T-helper 1 cell treated with Interleukin-12 subunit alpha and Interleukin-12 subunit beta and Interleukin-4 antibody, amounts not matched to agents 30 μg/mL and 1 μg/mL, for 36 hours (primary cell): ENCODE results near the gene ACSL6.
A peak's percentile ranks its signal among the peaks of the same experiment; 100 is the strongest.

Experiments used
- H3K27ac Mint-ChIP-seq: one replicate; pipeline ENCODE4 v1.8.0; 2021; ENCODE audit warnings: mild to moderate bottlenecking, mixed read lengths
- H3K27me3 Mint-ChIP-seq: one replicate; pipeline ENCODE4 v1.8.0; 2021; ENCODE audit warnings: low read depth, mixed read lengths
- H3K36me3 Mint-ChIP-seq: one replicate; pipeline ENCODE4 v1.8.0; 2021; ENCODE audit warnings: low read depth, mixed read lengths
- H3K4me1 Mint-ChIP-seq: one replicate; pipeline ENCODE4 v1.8.0; 2021; ENCODE audit warnings: low read depth, mixed read lengths
- H3K4me3 Mint-ChIP-seq: one replicate; pipeline ENCODE4 v1.8.0; 2021; ENCODE audit warnings: mild to moderate bottlenecking, moderate library complexity, mixed read lengths
- H3K9me3 Mint-ChIP-seq: one replicate; pipeline ENCODE4 v1.8.0; 2021; ENCODE audit warnings: mixed read lengths

Gene ACSL6

DNA sequence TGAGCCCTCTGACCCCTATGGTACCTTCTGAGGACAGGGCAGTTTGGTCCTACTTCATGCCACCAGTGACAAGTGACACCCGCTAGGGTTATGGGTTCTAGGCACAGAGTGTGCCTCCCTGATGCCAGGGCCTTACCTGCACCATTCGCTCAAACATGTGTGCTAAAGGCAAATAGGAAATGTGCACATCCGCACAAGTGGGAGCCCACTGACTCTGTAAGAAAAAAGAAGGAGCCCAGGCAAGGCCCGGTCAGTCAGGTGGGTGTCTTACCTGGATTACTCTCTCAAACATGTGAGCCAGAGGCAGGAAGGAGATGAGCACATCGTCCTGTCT, 36.9 kb downstream of the ACSL6 start:
- Mint-ChIP-seq H3K36me3 (peaks cover 13% of the 10 kb centered on the region), H3K27ac (peak overlapping the region; percentile 97), H3K9me3 (no peaks in the 10 kb centered on the region), H3K4me1 (peaks cover 29% of the 10 kb centered on the region), H3K27me3 (peaks cover 12% of the 10 kb centered on the region), H3K4me3 (peak overlapping the region; percentile 89)

DNA sequence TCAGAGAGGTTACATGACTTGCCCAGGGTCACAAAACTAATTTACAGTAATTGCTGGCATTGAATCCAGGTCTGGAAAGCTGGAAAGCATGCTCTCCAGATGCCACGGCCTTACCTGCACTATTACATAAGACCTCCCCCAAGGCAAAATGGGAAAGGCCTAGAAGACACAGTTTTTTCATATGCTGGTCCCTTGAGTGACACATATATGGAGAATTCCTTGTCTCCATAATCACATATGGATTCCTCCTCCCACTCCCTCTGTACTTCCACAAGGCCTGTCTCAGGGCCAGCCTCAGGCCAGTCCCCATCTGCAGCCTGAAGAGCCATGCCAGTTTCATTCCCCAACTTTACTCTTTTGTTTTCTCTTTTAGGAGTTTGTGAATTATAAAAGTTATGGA, 37.4 kb downstream of the ACSL6 start:
- Mint-ChIP-seq H3K4me1 (peaks cover 29% of the 10 kb centered on the region), H3K36me3 (peaks cover 13% of the 10 kb centered on the region), H3K4me3 (peak overlapping the region; percentile 89), H3K9me3 (no peaks in the 10 kb centered on the region), H3K27ac (peak overlapping the region; percentile 97), H3K27me3 (peaks cover 11% of the 10 kb centered on the region)

DNA sequence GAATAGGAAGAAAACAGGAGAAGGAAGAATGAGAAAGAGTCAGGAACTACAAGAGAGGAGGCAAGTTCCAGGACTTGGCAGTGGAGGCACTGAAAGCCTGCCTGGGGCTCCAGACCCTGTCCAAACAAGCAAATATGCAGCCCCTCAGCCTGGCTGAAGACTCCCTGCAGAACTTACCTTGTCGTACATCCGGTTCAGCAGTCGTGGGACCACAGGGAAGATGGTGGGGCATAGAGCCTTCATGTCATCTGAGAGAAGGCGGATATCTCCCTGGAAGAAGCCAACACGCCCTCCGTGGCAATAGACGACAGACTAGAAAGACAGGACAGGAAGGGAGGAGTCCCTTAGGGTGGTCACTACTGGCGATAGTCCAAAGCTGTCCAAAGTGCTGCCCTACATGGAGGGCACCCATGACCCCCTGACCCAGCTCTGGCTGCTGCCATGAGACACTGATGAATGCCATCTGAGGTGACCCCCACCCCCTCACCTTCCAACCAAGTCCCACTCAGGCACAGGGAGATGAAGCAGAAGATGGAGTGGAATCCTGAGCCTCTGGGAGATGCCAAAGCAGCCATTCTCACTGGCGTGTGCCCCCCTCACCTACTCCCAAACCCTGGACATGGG, 38.3 kb downstream of the ACSL6 start:
- H3K4me1 Mint-ChIP-seq: peaks cover 29% of the 10 kb centered on the region
- H3K4me3 Mint-ChIP-seq: no peak overlapping the region
- H3K9me3 Mint-ChIP-seq: no peaks in the 10 kb centered on the region
- no peak overlapping the region for H3K27ac Mint-ChIP-seq
- peaks cover 17% of the 10 kb centered on the region for H3K36me3 Mint-ChIP-seq
- H3K27me3 Mint-ChIP-seq: peaks cover 6% of the 10 kb centered on the region

DNA sequence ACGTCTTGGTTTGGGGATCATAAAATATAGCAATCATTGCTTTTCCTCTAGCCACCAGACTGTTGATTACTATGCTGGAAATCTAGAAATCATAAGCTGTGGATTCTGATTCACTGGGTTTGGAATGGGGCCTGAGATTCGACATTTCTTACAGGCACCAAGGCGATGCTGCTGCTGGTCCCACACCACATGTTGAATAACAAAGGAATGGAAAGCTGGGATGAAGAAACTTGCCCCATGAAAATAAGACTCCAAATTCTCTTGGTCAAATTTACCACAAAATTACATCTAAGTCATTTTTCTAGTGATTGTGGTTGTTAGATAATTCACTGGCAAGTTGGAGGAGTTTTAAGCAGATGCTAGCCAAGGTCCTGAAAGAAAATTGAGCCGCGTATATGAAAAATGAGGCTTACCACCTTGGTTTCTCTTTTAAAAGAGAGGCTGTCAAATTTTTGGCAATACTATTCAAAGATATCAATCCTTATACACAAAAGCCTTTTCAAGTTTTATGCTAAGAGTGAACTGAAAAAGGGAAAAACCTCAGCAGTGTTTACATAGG, 43.0 kb downstream of the ACSL6 start:
- H3K27ac Mint-ChIP-seq: no peak overlapping the region
- H3K4me1 Mint-ChIP-seq: peaks cover 5% of the 10 kb centered on the region
- no peak overlapping the region for H3K4me3 Mint-ChIP-seq
- no peaks in the 10 kb centered on the region for H3K9me3 Mint-ChIP-seq
- peaks cover 31% of the 10 kb centered on the region for H3K36me3 Mint-ChIP-seq
- peaks cover 2% of the 10 kb centered on the region for H3K27me3 Mint-ChIP-seq

DNA sequence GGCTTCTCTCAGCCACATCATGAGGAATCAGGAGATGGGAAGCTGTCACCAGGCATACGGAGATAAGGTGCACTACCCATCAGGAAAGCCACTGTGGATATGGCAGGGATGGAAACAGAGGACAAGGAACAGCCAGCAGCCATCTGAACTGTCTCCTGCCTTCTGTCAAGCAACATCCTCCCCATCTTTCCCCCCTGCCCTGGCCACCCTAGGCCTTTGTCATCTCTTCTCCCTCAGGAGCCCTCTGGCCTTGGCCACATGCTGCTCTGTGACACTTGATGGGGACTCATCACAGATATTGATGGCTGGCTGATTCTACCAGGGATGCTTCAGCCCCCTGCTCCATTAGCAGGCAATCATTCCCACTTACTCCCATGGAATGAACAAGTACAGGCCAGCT, 44.9 kb downstream of the ACSL6 start:
- no peak overlapping the region for H3K27ac Mint-ChIP-seq
- peaks cover 25% of the 10 kb centered on the region for H3K36me3 Mint-ChIP-seq
- H3K4me3 Mint-ChIP-seq: no peak overlapping the region
- H3K27me3 Mint-ChIP-seq: peaks cover 3% of the 10 kb centered on the region
- peaks cover 1% of the 10 kb centered on the region for H3K4me1 Mint-ChIP-seq
- no peaks in the 10 kb centered on the region for H3K9me3 Mint-ChIP-seq

DNA sequence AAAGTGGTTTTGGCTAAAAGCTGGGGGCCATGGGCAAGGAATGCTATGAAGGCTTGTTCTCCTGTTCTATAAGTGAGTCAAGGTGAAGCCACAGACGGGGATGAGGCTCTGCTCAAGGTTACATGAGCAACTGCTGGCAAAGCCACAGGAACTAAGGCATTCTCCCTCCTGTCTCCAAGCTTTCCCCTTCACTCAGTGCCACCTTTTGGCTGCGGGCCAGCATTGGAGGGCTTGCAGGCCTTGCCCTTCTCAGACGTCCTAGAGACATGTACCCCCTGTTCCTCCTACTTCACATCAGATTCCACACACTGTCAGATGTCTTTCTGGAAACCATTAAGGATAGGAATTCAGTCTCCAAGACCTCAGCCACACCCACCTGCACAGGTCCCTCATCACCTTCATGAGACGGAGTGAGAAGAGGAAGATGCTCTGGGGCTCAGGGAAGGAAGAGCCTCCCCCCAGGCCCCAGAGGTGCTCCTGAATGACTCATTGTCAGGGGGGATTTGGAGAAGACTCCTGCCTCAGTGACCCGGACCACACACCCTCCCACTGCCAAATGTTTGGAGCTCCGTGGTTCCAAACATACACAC, 45.5 kb downstream of the ACSL6 start:
- Mint-ChIP-seq H3K27me3 (peaks cover 3% of the 10 kb centered on the region), H3K4me1 (peaks cover 1% of the 10 kb centered on the region), H3K36me3 (peaks cover 25% of the 10 kb centered on the region), H3K9me3 (no peaks in the 10 kb centered on the region), H3K4me3 (no peak overlapping the region), H3K27ac (no peak overlapping the region)

DNA sequence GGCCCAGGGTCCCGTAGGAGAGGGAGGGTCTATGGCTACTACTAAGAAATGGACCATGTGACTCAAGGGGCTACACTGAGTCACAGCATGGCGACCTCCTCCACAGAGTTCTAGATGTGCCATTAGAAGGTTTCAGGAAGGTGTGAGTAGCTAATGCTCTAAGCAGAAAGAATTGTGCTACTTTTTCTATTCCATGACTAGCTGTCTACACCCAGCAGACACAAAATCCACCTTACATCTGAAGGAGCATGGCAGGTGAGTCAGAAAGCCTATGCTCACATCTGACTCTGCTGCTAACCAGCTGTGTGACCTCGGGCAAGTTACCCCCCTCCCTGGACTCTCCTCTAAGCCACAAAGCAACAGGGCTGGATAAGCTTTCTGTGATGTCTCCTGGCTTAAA, 51.6 kb downstream of the ACSL6 start:
- H3K27ac Mint-ChIP-seq: no peak overlapping the region
- no peaks in the 10 kb centered on the region for H3K9me3 Mint-ChIP-seq
- H3K27me3 Mint-ChIP-seq: peaks cover 3% of the 10 kb centered on the region
- no peak overlapping the region for H3K4me3 Mint-ChIP-seq
- H3K4me1 Mint-ChIP-seq: no peaks in the 10 kb centered on the region
- peaks cover 22% of the 10 kb centered on the region for H3K36me3 Mint-ChIP-seq

DNA sequence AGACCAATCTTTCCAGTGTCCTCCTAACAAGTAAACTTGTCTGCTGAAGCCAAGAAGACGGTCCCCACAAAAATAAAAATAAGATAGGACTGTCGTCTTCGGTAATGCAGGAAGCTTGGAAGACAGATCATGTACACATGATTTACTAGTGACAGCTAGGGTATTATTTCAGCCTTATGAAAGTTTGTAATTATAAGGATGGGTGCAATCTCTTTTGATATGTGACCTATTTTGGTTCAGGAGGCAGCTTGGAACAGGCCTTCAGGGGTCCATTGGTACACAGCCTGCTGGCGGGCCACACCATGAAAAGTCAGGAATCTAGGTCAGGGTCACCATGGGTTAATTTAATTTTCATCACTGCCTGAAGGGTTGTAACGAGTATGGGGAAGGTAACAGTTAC, 52.3 kb downstream of the ACSL6 start:
- H3K9me3 Mint-ChIP-seq: no peaks in the 10 kb centered on the region
- peaks cover 30% of the 10 kb centered on the region for H3K36me3 Mint-ChIP-seq
- H3K27ac Mint-ChIP-seq: no peak overlapping the region
- H3K27me3 Mint-ChIP-seq: peaks cover 9% of the 10 kb centered on the region
- peaks cover 4% of the 10 kb centered on the region for H3K4me1 Mint-ChIP-seq
- no peak overlapping the region for H3K4me3 Mint-ChIP-seq

DNA sequence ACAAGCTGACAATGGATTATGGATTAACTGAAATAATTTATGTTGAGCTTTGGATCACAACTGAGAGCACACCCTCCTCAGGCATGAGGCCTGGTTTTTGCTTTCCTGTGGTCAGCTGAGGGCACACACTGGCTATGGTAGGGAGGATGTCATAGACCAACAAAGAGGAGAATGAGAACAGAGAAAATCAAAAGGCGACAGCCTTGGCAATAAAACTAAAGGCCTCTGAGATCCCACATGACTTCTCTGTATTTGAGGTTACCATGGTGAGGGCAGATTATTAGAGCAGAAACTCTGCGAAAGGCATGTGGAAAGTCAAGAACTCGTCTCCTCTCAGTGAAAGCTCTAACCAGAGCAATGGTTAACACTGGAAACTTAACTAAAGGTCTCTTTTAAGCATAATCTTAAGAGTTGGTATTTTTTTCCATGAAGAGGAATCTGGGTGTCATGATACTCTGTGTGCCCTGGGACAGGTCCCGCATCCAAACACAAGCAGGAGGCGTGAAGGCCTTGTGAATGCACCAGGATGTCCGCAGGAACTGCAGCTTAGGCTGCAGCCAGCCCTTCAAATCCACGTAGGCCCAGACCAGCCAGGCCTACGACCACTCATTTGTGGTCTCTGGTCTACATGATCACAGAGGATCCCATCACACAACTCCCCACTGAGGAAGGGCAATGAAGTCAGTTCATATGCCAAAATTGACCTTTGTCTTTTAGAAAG, 53.6 kb downstream of the ACSL6 start:
- H3K9me3 Mint-ChIP-seq: no peaks in the 10 kb centered on the region
- no peak overlapping the region for H3K27ac Mint-ChIP-seq
- peaks cover 4% of the 10 kb centered on the region for H3K4me1 Mint-ChIP-seq
- no peak overlapping the region for H3K4me3 Mint-ChIP-seq
- H3K27me3 Mint-ChIP-seq: peaks cover 6% of the 10 kb centered on the region
- peaks cover 29% of the 10 kb centered on the region for H3K36me3 Mint-ChIP-seq

DNA sequence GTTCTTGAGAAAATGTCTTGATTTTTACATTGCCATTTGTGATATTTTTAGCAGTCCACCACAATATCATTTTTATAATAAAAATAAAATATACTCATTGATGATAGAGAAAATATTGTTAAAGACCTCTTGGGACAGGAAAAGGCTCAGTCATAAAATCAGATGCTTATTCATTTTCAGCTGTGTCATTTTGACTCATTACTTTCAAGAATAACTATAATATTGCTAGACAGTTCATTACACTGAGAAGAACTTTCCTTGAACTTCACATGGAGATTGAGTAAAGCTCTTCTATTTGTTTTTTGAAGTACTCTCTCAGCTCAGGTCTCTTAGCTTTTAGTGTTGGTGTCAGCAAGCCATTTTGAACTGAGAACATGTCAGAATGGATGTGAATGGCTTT, 57.5 kb downstream of the ACSL6 start:
- Mint-ChIP-seq H3K36me3 (peaks cover 25% of the 10 kb centered on the region), H3K27me3 (peaks cover 15% of the 10 kb centered on the region), H3K9me3 (no peaks in the 10 kb centered on the region), H3K27ac (no peak overlapping the region), H3K4me3 (no peak overlapping the region), H3K4me1 (peaks cover 4% of the 10 kb centered on the region)

DNA sequence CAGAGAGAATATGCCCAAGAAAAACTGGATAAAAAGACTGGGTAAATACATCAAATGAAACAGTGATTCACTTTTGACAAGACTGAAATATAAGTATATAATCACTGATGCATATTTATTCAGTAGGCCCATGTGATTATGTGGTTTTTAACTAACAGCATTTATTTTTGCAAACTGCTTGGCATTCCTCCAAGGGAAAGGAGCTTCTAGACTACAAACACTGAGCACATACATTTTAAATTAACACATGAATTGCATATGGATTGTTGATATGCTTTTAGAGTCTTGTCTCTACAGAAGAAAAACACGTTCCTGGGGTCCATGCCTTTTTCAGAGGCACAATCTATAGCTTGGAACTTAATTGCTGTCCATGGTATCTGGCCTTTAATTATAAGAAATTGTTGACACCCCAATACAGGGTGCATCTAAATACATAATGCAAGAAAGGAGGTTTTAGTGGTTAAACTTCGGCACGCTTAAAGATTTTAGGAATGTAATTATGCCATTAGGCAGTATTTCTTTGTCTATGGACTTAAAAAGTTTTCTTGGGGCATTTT, 59.1 kb downstream of the ACSL6 start:
- Mint-ChIP-seq H3K4me1 (peaks cover 4% of the 10 kb centered on the region), H3K9me3 (no peaks in the 10 kb centered on the region), H3K27me3 (peaks cover 25% of the 10 kb centered on the region), H3K36me3 (peaks cover 18% of the 10 kb centered on the region), H3K4me3 (no peak overlapping the region), H3K27ac (no peak overlapping the region)

DNA sequence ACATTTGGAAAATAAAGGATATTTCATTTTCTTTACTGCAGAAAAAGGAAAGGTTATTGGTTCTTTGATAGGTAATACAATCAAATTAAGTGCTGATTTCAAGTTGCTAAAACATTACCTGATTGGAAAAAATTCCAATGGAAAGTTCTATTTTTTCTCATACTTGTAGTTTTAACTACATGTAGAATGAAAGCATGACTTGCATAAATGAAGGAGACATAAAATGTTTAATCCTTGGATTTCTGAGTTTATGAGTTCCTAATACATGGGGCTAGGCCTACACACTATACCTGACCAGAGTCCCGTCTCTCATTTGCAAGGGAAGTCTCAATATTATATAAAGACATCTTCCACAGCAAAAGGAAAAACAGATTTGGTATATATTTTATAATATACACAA, 60.8 kb downstream of the ACSL6 start:
- peaks cover 25% of the 10 kb centered on the region for H3K27me3 Mint-ChIP-seq
- no peaks in the 10 kb centered on the region for H3K9me3 Mint-ChIP-seq
- peaks cover 13% of the 10 kb centered on the region for H3K36me3 Mint-ChIP-seq
- H3K27ac Mint-ChIP-seq: no peak overlapping the region
- peaks cover 4% of the 10 kb centered on the region for H3K4me1 Mint-ChIP-seq
- H3K4me3 Mint-ChIP-seq: no peak overlapping the region

DNA sequence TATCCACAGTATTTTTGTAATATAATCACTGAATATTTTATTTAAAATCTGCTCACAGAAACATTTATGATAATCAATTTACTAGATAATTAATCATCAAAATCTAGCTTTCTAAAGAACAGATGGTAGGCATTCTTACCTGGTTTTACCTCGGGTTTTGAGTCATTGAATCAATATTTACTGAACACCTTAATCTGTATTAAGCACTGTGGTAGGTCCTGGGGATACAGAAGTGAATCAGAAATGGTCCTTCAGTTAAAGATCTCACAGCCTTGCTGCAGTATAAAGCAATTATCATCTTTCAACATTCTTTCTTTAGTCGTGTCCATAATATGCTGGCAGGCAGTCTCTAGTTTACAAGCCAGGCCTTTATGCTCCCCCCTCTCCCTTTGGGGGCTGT, 64.0 kb downstream of the ACSL6 start:
- Mint-ChIP-seq H3K4me3 (no peak overlapping the region), H3K4me1 (no peaks in the 10 kb centered on the region), H3K27ac (no peak overlapping the region), H3K36me3 (no peaks in the 10 kb centered on the region), H3K9me3 (no peaks in the 10 kb centered on the region), H3K27me3 (peaks cover 23% of the 10 kb centered on the region)

DNA sequence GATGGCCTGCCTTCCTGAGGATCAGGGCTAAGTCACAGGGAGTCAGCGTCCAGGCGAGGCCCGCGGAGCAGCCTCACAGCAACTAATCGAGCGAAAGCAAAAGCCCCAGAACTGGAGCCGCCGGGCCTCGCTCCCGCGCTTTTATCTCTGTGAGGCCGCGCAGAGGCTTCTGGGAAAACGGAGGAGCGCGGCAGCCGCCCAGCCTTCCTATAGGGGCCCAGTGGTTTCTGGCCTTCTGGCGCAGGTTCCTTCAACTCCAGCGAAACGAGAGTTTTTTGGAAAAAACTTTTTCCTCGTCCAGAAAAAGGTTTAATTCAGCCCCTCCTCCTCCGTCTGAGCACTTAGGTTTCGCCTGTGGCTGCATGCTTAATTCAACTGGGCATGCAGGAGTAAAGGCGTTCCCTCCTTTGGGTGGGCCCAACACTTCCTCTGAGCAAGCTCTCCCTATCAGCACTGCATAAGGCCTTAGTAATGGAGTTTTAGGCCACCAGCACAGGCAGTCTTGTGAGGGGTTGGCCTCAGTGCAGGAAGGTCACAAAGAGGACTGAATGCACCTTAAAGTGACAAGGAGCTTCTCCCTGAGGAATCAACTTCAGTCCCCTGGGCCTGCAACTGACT, 65.8 kb downstream of the ACSL6 start, which contains the start of gene MEIKIN:
TSS of gene MEIKIN (minus strand) at position 113 of the 618 bp plus-strand sequence. CDS start 158 bp downstream, outside the sequence.
- Mint-ChIP-seq H3K36me3 (no peaks in the 10 kb centered on the region), H3K4me3 (no peak within 1 kb of the TSS), H3K27me3 (peaks cover 34% of the 10 kb centered on the region), H3K27ac (no peak within 1 kb of the TSS), H3K4me1 (no peaks in the 10 kb centered on the region), H3K9me3 (no peaks in the 10 kb centered on the region)
